ELF-1 (cell line): ENCODE results near the gene TCP11X1.
"Not testable (repeated sequence)": the region's sequence is repeated elsewhere in the genome, so short reads cannot be mapped to it uniquely, and the experiment has no call there.

Experiments
- DNase-seq: peaks from one replicate; pipeline ENCODE4 v3.0.0-alpha.2; 2016; ENCODE audit warnings: low read depth, low spot score

Gene TCP11X1

DNA sequence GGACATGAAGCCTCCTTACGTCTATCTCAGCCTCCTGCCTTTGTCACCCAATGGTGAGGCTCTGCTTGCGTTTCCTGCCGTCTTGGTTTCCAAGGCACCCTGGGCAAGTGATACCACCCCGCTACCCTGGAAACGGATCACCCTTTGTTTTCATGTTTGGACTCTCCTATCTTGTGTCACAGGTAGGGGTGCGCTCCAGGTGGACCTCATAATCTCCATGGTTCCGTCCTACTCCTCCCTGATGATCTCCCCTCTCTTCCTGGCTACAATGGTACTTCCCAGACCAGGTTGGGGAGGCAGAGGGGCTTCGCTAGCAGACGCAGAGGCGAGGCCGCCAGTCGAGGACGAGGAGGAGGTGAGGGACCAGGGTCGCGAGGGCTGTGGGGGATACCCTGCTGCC lies at the start of gene TCP11X1:
TSS of gene TCP11X1 (plus strand) at position 316 of the 400 bp plus-strand sequence.
- DNase-seq: not testable (repeated sequence)

DNA sequence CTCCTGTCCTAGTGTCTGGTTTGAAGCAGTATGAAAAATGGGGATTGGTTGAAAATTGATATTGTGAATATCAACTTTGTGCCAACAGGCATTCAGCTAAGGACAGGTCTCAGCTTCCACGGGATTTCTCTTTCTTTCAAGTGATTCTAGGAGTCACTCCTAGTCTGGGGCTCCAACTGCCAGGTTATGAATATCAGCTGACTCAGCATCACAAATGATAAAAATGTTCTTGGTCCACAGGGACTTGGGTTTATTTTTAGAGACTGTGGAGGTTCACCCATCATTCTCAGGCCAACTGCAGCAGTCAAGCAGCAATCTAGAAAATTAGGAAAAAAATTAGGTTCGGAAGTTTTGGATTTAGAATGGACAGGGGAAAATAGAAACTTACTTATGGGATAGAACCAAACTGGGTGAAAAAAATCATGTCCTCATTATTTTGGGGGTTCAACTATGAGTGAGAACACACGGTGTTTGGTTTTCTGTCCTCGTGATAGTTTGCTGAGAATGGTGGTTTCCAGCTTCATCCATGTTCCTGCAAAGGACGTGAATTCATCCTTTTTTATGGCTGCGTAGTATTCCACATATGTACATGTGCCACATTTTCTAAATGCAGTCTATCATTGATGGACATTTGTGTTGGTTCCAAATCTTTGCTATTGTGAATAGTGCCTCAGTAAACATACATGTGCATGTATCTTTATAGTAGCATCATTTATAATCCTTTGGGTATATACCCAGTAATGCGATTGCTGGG lies 29.0 kb upstream of the TCP11X1 start:
- no peak for DNase-seq

DNA sequence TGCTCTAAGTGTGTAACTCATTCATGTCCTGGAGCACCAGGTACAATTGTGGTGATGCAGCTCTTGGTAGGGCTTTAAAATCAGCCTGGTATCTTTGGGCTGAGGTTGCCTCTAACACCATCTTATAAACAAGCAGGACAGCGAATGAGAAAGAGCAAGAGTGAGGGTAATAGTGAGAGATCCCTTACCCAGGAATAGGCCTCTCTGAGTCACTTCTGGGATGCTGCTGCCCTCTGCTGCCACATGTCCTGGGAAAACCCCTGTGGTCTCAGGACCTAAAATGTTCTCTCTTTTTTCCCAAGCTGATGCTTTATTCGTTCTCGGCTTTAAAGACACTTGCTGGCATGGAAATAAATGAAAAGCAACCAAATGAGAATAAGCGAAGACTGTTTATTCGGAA lies 7.2 kb upstream of the TCP11X1 start:
- DNase-seq: not testable (repeated sequence)

DNA sequence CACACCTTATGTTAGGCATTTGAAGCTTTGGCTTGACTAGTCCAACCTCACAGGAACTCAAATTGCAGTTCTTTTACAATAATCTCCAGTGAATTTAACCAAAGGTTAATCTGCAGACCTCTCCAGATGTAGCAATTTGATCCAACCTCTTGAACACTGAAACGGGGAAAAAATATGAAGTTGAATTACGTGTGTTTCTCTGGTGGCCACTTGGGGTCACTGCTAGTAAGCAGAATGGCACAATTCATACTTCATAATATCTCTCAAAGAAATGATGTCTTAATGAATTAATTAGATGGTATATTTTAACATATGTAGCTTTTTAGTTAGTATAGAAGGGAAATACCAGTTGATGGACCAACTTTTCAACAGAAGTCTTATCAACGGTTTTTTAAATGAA lies 1.4 kb downstream of the TCP11X1 start:
- not testable (repeated sequence) for DNase-seq

DNA sequence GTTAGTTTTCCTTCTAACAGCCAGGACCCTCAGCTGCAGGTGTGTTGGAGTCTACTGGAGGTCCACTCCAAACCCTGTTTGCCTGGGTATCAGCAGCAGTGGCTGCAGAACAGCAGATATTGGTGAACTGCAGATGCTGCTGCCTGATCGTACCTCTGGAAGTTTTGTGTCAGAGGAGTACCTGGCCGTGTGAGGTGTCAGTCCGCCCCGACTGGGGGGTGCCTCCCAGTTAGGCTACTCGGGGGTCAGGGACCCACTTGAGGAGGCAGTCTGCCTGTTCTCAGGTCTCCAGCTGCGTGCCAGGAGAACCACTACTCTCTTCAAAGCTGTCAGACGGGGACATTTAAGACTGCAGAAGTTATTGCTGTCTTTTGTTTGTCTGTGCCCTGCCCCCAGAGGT lies 20.6 kb downstream of the TCP11X1 start:
- DNase-seq: not testable (repeated sequence)

DNA sequence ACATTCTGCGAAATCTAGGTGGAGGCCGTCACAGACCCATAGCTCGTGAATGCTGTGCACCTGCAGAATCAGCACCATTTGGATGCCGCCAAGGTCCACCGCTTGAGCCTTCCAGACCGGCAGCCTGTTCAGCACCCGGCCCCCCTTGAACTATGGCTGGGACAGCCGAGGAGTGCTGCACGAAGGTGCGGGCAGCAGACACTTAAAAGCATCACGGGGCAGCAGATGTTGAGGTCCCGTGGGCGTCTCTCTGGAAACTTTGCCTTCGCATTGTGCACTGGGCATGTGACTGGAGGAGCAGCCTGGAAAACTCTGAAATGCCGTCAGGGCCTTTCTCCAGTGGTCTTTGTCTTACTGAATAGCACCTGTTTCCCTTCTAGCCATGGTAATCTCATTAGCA lies 25.2 kb downstream of the TCP11X1 start:
- DNase-seq: not testable (repeated sequence)

DNA sequence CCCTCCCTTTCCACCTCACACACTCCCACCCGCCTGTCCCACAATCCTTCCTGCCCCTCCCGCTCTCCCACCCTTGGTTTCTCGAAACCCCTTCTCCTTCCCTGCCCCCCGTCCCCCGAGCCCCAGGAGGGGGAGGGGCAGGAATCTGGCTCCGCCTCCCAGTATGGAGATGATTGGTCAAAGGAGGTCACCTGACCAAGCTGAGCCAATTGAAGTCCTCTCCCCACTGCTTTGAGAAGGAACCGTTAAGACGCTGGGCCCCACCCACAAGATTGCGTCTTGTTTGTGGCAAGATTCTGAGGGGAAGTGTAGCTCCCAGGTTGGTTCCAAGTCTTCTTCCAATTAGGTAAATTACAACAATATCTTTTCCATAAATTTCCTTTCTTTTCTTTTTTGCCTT lies 31.8 kb downstream of the TCP11X1 start, which contains the start of gene NXF2:
TSS of gene NXF2 (plus strand) at position 275 of the 400 bp plus-strand sequence. CDS start 59,912 bp downstream, outside the sequence.
- not testable (repeated sequence) for DNase-seq

DNA sequence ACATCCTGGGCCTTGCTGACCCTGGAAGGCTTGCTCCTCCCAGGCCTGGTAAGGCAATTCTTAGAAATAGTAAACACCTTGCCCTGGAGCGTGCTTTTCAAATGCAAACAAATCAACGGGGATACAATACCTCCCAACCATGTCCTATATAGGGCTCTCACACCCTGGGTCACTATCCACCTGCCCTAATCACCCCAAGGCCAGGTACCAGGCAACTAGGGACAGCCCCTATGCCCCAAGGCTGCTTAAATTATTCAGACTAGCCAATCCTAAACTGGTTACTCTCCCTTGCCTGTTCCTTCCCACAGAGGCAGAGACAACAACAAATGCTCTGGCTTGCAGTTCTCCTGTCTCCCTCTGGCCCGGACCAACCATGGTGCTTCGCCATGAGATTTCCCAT lies 57.1 kb downstream of the TCP11X1 start:
- not testable (repeated sequence) for DNase-seq
